Kasumi-1 (cell line): ENCODE measurements around the gene MIDN.

Experiments
- DNase-seq, 2 experiments: peaks; one replicate each; lab custom pipeline; 2025; lab: John Stamatoyannopoulos, UW

MIDN gene

DNA sequence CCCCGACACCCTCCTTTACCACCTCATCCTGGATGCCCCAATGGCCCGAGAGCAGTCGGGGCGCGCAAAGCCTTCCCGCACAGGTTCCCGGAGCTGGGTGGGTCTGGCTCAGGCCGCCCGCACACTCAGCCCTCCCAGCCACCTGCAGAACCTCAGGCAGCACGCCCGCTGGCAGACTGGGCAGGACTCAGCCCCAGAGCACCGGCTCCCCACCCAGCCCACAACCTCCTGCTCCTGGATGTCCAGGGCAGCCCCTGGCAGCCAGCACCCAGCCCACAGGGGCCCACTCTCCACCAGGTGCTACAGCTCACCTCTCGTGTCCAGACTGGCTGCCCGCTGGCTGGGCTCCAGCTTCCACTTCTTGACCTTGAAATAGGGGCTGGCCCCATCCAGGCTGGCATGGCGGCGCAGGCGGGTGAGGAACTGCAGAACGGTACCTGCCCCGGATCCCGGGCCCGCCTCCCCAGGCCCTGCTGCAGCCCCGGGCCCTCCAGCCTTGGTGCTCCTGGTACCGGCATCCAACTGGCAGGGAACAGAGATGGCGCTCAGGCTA is 15.2 kb upstream of the MIDN start:
- no peak for DNase-seq

DNA sequence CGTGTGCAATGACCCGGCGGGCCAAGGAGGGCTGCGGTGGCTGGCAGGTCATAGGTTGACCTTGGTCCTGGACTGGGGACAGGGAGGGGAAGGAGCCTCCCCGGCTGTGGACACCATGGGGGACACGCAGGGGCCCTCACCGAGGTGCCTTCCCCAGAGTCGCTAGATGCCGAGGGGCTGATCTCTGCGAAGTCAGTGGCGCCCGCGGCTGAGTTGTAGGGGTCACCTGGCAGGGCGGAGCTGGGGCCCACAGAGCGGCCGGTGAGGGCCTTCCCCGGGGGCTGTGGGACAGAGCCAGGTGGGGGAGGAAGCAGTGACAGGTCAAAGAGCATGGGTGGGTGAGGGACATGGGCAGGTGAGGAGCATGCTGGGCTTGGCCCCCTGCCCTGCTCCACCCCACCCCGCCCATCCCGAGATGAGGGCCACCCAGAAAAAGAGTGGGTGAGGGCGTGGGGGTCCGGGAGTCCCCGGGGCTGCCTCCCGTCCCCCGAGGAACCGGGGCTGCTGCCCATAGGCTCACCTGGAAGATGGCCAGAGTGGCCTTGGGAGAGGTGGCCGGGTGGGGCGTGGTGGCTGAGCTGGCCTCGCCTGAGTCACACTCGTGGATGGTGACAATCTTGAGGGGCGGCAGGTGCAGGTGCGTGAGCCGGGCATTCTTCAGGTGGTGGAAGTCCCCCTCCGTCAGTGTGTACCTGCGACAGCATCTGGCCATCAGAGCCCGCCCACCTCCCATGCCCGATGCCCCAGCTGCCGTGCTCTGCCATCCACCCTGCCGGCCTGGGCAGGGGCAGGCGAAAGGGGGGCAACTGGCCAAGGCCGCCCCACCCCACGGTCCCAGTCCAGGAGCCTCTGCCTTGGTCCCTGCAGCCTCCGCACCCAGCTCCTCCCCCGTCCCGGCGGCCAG is 14.1 kb upstream of the MIDN start:
- DNase-seq: no peak

DNA sequence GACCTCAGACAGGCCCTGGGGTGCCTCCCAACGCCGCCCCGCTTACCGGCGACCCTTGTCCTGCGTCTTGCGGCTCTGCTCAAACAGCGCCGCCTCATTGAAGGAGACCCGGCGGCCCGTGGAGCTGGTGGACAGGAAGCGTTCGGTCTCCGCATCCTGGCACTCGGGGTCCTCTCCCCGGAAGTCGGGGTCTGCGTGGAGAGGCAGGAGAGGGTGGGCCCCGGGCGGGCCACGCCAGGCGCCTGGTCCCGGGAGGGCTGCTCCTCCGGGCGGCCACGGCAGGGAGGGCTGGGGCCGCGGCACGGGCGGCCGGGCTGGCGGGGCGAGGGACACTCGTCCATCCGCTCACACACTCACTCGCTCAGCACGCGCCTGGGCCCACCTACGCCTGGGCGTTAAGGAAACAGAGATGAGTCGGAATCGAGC is 13.4 kb upstream of the MIDN start:
- DNase-seq: no peak

GRCh38 chr19:1235625-1236538 is 12.5 kb upstream of the MIDN start:
- DNase-seq: no peak

GRCh38 chr19:1236576-1236975 is 11.8 kb upstream of the MIDN start:
- no peak for DNase-seq

GRCh38 chr19:1237027-1237659 is 11.2 kb upstream of the MIDN start:
- no peak for DNase-seq

- DNase-seq: no peak
These were observed 10.5 kb upstream of the MIDN start, which contains the start of gene CBARP for GRCh38 chr19:1237754-1238368. CBARP (minus strand) TSS chr19:1238005; CDS start chr19:1236100, 1,905 bp downstream.

DNA sequence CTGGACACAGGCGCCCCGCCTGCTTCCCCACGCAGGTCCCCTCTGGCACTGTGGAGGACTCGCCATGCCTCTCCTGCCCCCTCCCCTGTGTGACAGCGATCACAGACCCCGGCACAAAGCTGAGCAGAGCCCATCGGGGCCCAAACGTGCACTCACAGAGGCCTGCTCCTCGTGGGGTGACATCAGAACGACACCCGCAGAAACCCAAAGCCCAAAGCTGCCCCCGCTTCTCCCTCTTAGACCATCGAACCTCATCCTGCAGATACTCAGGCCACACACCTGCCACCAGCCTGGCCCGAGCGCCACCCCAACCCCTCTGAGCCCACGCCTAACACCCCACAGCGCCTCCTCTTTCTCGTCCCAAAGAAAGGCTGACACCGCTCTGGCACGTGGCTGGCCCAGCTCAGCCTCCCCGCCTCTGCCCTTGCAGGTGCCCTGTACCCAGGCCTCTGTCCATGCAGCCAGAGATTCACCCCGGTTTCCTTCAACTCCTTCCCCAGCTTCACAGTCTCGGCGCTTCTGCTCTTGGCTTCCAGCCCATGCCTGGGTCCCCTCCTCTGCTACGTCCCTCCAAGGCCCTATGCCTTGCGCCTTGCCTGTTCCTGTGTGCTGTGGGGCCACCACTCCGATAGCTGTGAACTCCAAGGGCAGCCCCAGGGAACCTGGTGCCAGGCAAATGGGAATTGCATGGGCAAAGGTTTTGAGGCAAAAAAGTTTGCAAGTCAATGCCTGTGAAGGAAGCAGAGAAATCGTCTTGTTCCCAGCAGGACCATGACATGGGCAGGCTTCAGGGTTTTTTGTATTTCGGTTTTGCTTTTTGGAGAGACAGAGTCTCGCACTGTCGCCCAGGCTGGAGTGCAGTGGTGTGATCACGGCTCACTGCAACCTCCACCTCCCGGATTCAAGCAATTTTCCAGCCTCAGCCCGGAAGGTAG is 9.7 kb upstream of the MIDN start:
- DNase-seq: no peak

- no peak for DNase-seq
These were observed 9.0 kb upstream of the MIDN start for GRCh38 chr19:1239420-1239795.

DNA sequence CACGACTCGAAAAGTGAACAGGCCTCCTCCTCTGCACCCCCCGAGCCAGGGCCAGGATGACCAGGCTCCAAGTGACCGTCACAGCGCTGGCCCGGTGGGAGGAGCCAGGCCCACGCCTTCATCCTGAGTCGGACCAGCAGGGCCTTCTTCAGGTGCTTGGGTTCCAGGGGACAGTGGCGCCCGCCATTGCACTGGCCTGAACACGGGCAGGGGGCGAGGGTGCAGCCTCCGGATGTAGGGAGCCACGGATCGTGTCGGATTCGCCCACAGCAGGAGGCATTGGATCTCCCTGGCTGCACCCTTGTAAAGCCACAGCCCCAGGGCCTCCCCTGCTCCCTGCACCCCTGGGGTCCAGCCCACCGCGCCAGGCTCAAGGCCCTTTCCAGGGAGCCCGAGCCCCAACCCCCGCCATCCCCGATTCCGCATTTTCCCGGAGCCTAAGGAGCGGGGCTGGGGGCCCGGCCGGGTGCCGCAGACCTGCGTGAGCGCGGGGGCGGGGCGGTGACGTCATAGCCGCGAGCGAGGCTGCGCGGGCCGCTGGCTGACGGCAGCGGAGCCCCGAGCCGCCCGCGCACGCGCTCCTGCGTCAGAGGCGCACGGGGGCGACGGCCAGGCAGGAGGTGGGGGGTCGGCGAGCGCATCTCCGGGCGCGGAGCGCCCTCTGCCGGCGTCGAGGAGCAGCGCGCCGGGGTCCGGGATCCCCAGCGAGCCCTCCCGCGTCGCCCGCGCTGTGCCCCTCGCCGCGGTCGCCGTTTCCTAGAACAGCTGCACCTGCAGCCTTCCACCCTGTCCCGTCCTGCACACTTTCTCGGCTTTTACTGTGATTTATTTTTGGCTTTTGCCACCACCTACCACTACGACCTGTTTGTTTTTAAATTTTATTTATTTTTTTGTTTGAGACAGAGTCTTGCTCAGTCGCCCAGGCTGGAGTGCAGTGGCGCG is 8.3 kb upstream of the MIDN start:
- peak; percentile 71 to 84 for DNase-seq

GRCh38 chr19:1240925-1241324 is 7.5 kb upstream of the MIDN start:
- DNase-seq: no peak

DNA sequence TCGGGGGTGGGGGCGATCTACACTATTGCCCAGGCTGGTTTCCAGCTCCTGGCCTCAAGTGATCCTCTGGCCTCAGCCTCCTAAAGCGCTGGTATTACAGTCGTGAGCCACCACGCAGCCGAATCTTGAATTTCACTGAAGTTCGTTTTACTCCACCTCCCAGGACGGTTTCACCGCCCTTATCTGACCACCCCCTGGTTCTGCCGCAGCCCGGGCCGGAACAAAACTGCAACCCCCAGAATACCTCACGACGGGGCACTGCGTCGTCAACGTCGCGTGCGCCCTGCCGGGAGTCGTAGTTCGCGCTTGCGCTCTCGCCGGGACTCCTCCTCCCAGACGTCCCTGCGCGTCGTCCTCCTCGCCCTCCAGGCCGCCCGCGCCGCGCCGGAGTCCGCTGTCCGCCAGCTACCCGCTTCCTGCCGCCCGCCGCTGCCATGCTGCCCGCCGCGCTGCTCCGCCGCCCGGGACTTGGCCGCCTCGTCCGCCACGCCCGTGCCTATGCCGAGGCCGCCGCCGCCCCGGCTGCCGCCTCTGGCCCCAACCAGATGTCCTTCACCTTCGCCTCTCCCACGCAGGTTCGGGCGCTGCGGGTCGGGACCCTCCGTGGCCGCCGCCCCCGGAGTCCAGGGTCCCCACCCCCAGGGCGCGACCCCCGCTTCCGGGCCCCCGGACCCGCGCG is 6.8 kb upstream of the MIDN start, which contains the start of gene ATP5F1D:
Gene ATP5F1D (plus strand): TSS at position 335 of the 679 bp plus-strand sequence. CDS start 100 bp downstream, at position 435.
- DNase-seq: peak; percentile 80 to 91

- peak; percentile 82 to 83 for DNase-seq
These were observed 4.4 kb upstream of the MIDN start for GRCh38 chr19:1243768-1244692.

GRCh38 chr19:1244693-1245451 is 3.5 kb upstream of the MIDN start:
- no peak for DNase-seq

DNA sequence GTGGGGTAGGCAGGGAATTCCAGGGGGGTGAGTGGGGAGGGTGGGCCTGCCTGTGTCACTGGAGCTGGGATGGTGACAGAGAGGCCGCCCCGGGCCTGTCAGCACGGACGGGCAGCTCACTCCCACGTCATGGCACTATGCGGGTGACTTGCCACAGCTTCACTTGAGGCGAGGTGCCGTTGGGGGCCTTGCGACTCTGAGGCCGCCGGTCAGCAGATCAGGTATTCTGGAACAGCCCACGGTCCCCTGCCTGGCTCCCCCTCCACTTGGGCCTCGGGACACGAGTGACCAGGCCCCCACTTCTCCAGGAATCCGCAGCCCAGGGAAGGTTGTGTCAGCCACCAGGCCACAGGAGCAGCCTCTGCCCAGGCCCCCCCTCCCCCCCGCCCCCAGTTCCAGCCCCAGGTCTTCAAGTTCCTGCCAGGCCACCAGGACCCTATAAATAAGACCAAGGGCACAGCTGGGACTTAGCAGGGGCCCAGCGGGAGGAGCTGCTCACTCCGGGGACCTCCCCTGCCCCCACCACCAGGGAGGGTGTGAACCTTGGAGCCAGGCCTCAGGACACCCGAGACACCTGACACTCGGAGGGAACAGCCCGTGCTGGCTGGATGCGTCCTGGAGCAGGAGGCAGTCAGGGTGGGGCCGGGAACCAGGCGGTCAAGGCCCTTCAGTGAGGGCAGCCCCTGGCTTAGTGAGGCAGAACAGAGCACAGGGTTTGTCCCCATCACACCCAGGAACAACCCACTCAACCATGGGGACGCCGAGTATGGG is 2.7 kb upstream of the MIDN start:
- DNase-seq: no peak
